Gastrocnemius medialis (tissue), 4 donors: ENCODE measurements around the gene TIAM2. TPM values are rescaled to one million over a fixed set of nuclear protein-coding genes. Genes with fewer than 3 reads are reported as not detected.

Source experiments
- ATAC-seq, 2 donors: fragments of 150-250 bp; one replicate each; pipeline ENCODE4 v1.9.1; 2016
- DNase-seq, 2 donors: peaks; one replicate each; pipeline ENCODE4 v3.0.0-alpha.2; 2019
- H3K27ac ChIP-seq, 4 donors: fragments of 200-600 bp; sonication (generic); 1 replicate in 1 of 4; 2 replicates in 3 of 4; pipeline ENCODE4 v1.5.1; 2016 to 2018; ENCODE audit warnings: mild to moderate bottlenecking in 2 of 4, moderate library complexity in 1 of 4
- H3K27me3 ChIP-seq, 3 donors: fragments of 200-600 bp; sonication (generic) in 2 of 3; 1 replicate in 1 of 3; 2 replicates in 2 of 3; pipeline versions ENCODE4 v1.5.1 to v1.6.0; 2016 to 2019; ENCODE audit warnings: mild to moderate bottlenecking in 1 of 3, moderate library complexity in 1 of 3
- H3K36me3 ChIP-seq, 2 donors: fragments of 200-600 bp; sonication (generic) in 1 of 2; one replicate each; pipeline ENCODE4 v1.5.1; 2017 to 2018
- H3K4me1 ChIP-seq, 2 donors: fragments of 200-600 bp; sonication (generic) in 1 of 2; one replicate each; pipeline ENCODE4 v1.5.1; 2016 to 2017; ENCODE audit warnings: mild to moderate bottlenecking in 2 of 2
- H3K4me3 ChIP-seq, 4 donors: fragments of 200-600 bp; sonication (generic) in 3 of 4; 1 replicate in 1 of 4; 2 replicates in 3 of 4; pipeline ENCODE4 v1.5.1; 2016 to 2019; ENCODE audit warnings: mild to moderate bottlenecking in 2 of 4
- H3K9me3 ChIP-seq, 3 donors: fragments of 200-600 bp; sonication (generic) in 2 of 3; 1 replicate in 1 of 3; 2 replicates in 2 of 3; pipeline ENCODE4 v1.5.1; 2016 to 2019
- POLR2A ChIP-seq, 2 donors: fragments of 450-650 bp; IDR thresholded peaks; one replicate each; pipeline ENCODE4 v1.6.1; 2017; ENCODE audit warnings: antibody characterized with exemption in 2 of 2, mild to moderate bottlenecking in 2 of 2, moderate library complexity in 2 of 2
- in situ Hi-C, 4 donors: fragments of 200-750 bp; cut with MboI; loops; one replicate each; pipeline versions ENCODE4 v1.15.0 to v1.8.0; 2017; ENCODE audit warnings: low sequenced_read_pairs in 4 of 4
- intact Hi-C: fragments of 100-400 bp; cut with DNase I; formaldehyde crosslinking; loops from one replicate; pipeline ENCODE4 v1.15.1; 2023; ENCODE audit warnings: low total_unique reads
- total RNA-seq, 4 donors: library from RNA; depleted of rRNA; stranded (reverse); fragments of >200 nt; gene quantifications; one replicate each; pipeline versions ENCODE4 v1.1.0 to v1.2.3, GENCODE V29; 2016
- TF ChIP-seq, protein P1 (sequence below), 5 experiments: fragments of 450-650 bp in 3 of 5; fragments of 200-600 bp in 2 of 5; sonication (generic) in 2 of 5; IDR thresholded peaks in 4 of 5; conservative IDR thresholded peaks in 1 of 5; 1 replicate in 4 of 5; 2 replicates in 1 of 5; pipeline ENCODE4 v1.5.1; 2016 to 2019; ENCODE audit warnings: antibody characterized with exemption in 5 of 5, mild to moderate bottlenecking in 3 of 5, moderate library complexity in 3 of 5

The TIAM2 gene
- total RNA-seq, 4 donors from 2014 or later = 4.4 to 18.8 (median 13.6) TPM

DNA sequence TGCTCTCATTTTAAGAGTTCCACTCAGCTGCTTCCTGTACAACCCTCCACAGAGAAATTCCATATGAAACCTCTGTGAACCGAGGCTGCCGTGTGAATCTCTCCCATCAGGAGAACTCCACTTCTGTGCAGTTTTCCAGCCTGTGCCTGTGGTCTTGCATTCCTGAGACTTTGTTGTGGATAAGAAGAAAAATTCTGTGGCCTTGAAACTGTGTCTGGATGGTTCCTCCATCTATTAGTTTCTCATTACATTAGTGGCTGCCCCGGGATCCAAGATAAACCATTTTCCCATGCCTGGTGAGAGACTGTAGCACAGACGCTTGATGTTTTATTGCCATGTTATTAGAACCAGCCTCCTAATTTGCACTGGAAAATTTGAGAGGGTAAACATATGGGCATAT lies 40.8 kb upstream of the TIAM2 start:
- Histone ChIP-seq H3K36me3 (no peaks in the 10 kb centered on the region), H3K27ac (no peak overlapping the region), H3K4me1 (no peaks in the 10 kb centered on the region), H3K4me3 (no peak overlapping the region), H3K9me3 (no peaks in the 10 kb centered on the region), H3K27me3 (no peaks in the 10 kb centered on the region)
- in situ Hi-C loops = no loop called here
- TF ChIP-seq POLR2A (IDR thresholded peaks at IDR 0.05) = no peak
- TF ChIP-seq, protein P1, sequence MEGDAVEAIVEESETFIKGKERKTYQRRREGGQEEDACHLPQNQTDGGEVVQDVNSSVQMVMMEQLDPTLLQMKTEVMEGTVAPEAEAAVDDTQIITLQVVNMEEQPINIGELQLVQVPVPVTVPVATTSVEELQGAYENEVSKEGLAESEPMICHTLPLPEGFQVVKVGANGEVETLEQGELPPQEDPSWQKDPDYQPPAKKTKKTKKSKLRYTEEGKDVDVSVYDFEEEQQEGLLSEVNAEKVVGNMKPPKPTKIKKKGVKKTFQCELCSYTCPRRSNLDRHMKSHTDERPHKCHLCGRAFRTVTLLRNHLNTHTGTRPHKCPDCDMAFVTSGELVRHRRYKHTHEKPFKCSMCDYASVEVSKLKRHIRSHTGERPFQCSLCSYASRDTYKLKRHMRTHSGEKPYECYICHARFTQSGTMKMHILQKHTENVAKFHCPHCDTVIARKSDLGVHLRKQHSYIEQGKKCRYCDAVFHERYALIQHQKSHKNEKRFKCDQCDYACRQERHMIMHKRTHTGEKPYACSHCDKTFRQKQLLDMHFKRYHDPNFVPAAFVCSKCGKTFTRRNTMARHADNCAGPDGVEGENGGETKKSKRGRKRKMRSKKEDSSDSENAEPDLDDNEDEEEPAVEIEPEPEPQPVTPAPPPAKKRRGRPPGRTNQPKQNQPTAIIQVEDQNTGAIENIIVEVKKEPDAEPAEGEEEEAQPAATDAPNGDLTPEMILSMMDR (IDR thresholded peaks at IDR 0.05 in 4 of 5, conservative IDR thresholded peaks at IDR 0.05 in 1 of 5) = no peak
- no peak for DNase-seq
- ATAC-seq = no peak
- intact Hi-C loops = no loop called here

DNA sequence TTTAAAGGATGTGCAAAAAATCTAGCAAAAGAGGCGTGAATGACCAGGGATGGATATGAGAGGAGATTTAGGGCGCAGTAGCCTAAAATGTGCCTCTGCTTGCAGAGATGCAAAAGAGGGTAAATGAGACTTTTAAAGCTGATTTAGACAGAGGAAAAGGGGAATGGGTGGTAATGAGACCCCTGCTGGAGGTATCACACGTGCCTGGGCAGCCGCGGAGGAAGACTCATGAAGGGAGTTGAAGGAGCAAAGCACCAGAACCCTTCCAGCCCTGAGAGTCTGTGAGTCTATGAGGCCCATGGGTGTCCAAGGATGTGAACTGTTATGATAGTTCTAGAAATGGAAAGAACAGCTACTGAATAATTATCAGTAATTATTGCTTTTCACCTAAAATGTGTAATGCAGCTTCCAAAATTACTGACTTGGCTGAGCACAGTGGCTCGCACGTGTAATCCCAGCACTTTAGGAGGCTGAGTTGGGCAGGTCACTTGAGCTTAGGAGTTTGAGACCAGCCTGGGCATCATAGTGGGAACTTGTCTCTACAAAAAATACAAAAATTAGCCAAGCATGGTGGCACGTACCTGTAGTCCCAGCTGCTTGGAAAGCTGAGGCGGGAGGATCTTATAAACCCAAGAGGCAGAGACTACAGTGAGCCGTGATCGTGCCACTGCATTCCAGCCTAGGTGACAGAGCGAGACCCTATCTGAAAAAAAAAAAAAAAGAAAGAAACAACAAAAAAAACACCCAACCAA lies 38.2 kb upstream of the TIAM2 start:
- TF ChIP-seq, protein P1 (IDR thresholded peaks at IDR 0.05 in 4 of 5, conservative IDR thresholded peaks at IDR 0.05 in 1 of 5) = no peak
- no peak for TF ChIP-seq POLR2A (IDR thresholded peaks at IDR 0.05)
- in situ Hi-C loops = no loop called here
- intact Hi-C loops = no loop called here
- H3K27me3 ChIP-seq = no peaks in the 10 kb centered on the region
- no peaks in the 10 kb centered on the region for H3K4me1 ChIP-seq
- no peak overlapping the region for H3K27ac ChIP-seq
- ATAC-seq (no peak), DNase-seq (no peak)
- H3K9me3 ChIP-seq = no peaks in the 10 kb centered on the region
- no peaks in the 10 kb centered on the region for H3K36me3 ChIP-seq
- H3K4me3 ChIP-seq = no peak overlapping the region

DNA sequence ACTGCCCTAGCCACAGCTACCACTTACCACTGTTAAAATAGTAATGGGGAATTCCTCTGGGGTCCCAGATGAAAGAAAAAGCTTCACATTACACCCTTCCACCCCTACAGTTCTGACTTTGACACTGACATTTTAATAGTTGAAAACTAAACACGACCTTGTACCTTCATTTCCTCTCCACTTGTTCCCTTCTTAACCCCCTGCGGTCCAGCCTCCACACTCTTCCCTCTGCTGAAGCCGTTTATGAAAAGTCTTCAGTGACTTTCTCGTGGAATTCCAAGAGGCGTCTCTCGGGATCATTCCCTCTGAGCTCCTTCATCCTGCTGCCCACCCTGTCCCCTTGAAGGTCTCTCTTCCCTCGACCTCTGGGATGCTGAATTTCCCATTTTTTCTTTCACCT lies 36.6 kb upstream of the TIAM2 start:
- in situ Hi-C loops = no loop called here
- intact Hi-C loops = no loop called here
- no peaks in the 10 kb centered on the region for H3K36me3 ChIP-seq
- no peaks in the 10 kb centered on the region for H3K27me3 ChIP-seq
- no peaks in the 10 kb centered on the region for H3K9me3 ChIP-seq
- no peak for ATAC-seq
- H3K4me3 ChIP-seq = no peak overlapping the region
- DNase-seq = no peak
- H3K27ac ChIP-seq = no peak overlapping the region
- TF ChIP-seq POLR2A (IDR thresholded peaks at IDR 0.05) = no peak
- TF ChIP-seq, protein P1 (IDR thresholded peaks at IDR 0.05 in 4 of 5, conservative IDR thresholded peaks at IDR 0.05 in 1 of 5) = no peak
- no peaks in the 10 kb centered on the region for H3K4me1 ChIP-seq

DNA sequence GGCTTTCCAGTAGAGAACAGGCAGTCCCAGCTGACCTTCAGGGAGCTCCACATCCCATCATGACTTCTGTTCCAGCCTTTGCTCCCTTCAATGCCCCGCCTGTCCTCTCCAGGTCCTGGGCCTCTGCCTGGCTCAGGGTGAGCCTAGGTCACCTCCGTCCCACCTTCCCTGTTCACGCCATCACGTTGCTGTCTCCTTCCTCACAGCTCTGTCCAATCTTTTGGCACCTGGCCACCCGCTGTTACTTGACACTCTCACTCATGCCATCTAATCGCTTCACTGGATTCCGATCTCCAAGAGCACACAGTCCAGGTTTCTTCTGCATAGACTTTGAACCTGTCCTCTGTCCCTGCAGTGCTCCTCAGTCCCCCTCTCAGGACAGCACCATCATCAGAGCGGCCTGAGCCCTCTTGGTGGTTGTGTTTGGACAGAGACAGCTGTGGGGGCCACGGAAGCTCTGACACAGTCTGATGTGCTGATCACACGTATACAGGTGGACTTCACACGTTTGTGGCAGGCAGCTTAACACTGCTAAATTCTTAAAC lies 34.7 kb upstream of the TIAM2 start:
- intact Hi-C loops = no loop called here
- DNase-seq (no peak), ATAC-seq (peak in 1 of 2 donors; percentile 39)
- Histone ChIP-seq H3K4me3 (no peak overlapping the region), H3K27ac (no peak overlapping the region), H3K9me3 (no peaks in the 10 kb centered on the region), H3K27me3 (no peaks in the 10 kb centered on the region), H3K4me1 (no peaks in the 10 kb centered on the region), H3K36me3 (peaks cover 0 to 8% of the 10 kb centered on the region in 2 donors)
- no peak for TF ChIP-seq POLR2A (IDR thresholded peaks at IDR 0.05)
- TF ChIP-seq, protein P1 (IDR thresholded peaks at IDR 0.05 in 4 of 5, conservative IDR thresholded peaks at IDR 0.05 in 1 of 5) = no peak
- in situ Hi-C loops = no loop called here
